T-helper 2 cell treated with Interferon-gamma antibody and Interleukin-4, amounts not matched to agents 5 μg/mL and 100 μg/mL, for 36 hours (primary cell): ENCODE data around the gene DOCK1.

Experiments used
- DNase-seq: peaks from one replicate; pipeline ENCODE4 v3.0.0; 2021; ENCODE audit warnings: low spot score
- H3K27ac Mint-ChIP-seq: one replicate; pipeline ENCODE4 v1.8.0; 2021; ENCODE audit warnings: mild to moderate bottlenecking, mixed read lengths
- H3K27me3 Mint-ChIP-seq: one replicate; pipeline ENCODE4 v1.8.0; 2021; ENCODE audit warnings: low read depth, mixed read lengths
- H3K36me3 Mint-ChIP-seq: one replicate; pipeline ENCODE4 v1.8.0; 2021; ENCODE audit warnings: low read depth, mixed read lengths
- H3K4me1 Mint-ChIP-seq: one replicate; pipeline ENCODE4 v1.8.0; 2021; ENCODE audit warnings: low read depth, mixed read lengths
- H3K4me3 Mint-ChIP-seq: one replicate; pipeline ENCODE4 v1.8.0; 2022; ENCODE audit warnings: mild to moderate bottlenecking, moderate library complexity, mixed read lengths
- H3K9me3 Mint-ChIP-seq: one replicate; pipeline ENCODE4 v1.8.0; 2021; ENCODE audit warnings: mixed read lengths

DOCK1 gene

GRCh38 chr10:127218658-127219057 is 313.4 kb downstream of the DOCK1 start:
- Mint-ChIP-seq H3K4me1 (no peaks in the 10 kb centered on the region), H3K4me3 (no peak overlapping the region), H3K36me3 (no peaks in the 10 kb centered on the region), H3K27ac (no peak overlapping the region), H3K27me3 (no peaks in the 10 kb centered on the region), H3K9me3 (peaks cover 4% of the 10 kb centered on the region)
- no peak for DNase-seq

GRCh38 chr10:127221281-127221680 is 316.1 kb downstream of the DOCK1 start:
- H3K4me1 Mint-ChIP-seq: no peaks in the 10 kb centered on the region
- H3K4me3 Mint-ChIP-seq: no peak overlapping the region
- H3K27me3 Mint-ChIP-seq: no peaks in the 10 kb centered on the region
- H3K9me3 Mint-ChIP-seq: peaks cover 4% of the 10 kb centered on the region
- no peak overlapping the region for H3K27ac Mint-ChIP-seq
- H3K36me3 Mint-ChIP-seq: no peaks in the 10 kb centered on the region
- DNase-seq: no peak

- H3K27me3 Mint-ChIP-seq: no peaks in the 10 kb centered on the region
- no peaks in the 10 kb centered on the region for H3K9me3 Mint-ChIP-seq
- no peak for DNase-seq
- H3K4me1 Mint-ChIP-seq: no peaks in the 10 kb centered on the region
- H3K36me3 Mint-ChIP-seq: no peaks in the 10 kb centered on the region
- no peak overlapping the region for H3K27ac Mint-ChIP-seq
- no peak overlapping the region for H3K4me3 Mint-ChIP-seq
Observed at GRCh38 chr10:127227027-127227426, 321.8 kb downstream of the DOCK1 start.

DNA sequence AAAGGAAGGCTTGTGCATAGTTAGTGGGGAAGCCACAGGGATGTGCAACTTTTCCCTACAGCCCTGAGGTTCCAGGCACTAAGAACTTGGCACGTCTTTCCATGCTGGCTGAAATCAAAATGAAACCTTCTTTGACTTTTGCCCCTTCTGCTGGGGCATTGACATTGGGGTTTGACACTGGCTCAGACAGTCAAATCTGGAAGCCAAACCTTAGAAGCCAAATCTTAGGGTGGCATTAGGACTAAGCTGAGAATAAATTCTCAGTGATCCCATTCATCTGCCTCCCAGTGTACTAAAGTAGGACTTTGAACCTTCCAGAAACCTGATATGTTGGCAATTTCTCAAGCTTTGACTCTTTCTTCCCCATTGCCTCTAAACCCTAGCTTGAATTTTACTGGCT is 322.4 kb downstream of the DOCK1 start:
- H3K27me3 Mint-ChIP-seq: no peaks in the 10 kb centered on the region
- H3K27ac Mint-ChIP-seq: no peak overlapping the region
- no peaks in the 10 kb centered on the region for H3K9me3 Mint-ChIP-seq
- no peaks in the 10 kb centered on the region for H3K36me3 Mint-ChIP-seq
- no peaks in the 10 kb centered on the region for H3K4me1 Mint-ChIP-seq
- no peak for DNase-seq
- H3K4me3 Mint-ChIP-seq: no peak overlapping the region

DNA sequence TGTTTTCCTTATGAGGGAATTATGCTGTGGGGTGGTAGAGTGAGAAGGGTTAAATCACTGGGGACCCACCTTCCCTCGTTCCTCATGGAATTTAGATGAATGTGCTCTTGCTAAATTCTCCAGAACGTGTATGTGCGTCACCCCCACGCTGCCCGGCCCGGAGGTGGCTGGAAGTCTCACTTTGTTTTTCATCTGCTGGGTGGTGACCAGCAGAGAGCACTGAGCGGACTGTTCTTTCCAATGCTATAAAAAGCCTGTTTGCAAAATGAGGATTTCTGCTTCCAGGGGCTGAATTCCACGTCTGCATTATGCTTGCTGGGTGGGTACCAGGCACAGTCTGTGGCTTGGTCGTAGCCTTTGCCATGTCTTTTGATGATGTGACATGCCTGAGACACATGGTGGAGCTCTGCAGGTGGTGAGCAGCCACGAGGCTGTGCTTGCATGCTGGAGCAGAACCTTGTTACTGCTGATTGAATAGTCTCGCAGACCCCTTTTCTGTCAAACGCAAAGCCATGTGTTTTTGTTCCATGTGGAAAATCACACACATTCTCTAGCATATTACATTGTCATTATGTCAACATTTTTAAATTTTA is 323.1 kb downstream of the DOCK1 start:
- Mint-ChIP-seq H3K27me3 (no peaks in the 10 kb centered on the region), H3K27ac (no peak overlapping the region), H3K36me3 (no peaks in the 10 kb centered on the region), H3K4me1 (no peaks in the 10 kb centered on the region), H3K9me3 (no peaks in the 10 kb centered on the region), H3K4me3 (no peak overlapping the region)
- no peak for DNase-seq

DNA sequence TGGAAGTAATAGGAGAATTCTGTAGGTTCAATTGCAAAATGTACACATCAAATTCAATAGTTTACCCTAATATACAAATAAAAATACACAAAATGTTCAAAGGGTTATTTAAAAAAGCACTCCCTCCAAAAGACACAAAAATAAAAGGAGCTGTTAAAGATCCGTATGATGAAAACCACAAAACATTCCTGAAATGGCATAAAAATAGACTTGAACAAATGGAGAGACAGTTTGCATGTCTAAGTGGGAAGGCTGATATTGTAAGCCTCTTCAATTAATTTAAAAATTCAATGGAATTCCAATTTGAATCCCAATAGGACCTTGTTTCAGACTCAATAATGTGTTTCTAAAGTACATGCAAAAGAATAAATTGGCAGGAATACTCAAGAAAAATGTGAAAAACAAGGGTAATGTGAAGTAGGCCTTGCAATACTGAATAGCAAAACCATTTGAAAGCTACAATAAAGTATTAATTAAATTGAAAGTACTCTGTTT is 329.1 kb downstream of the DOCK1 start:
- DNase-seq: no peak
- Mint-ChIP-seq H3K27ac (no peak overlapping the region), H3K36me3 (no peaks in the 10 kb centered on the region), H3K4me3 (no peak overlapping the region), H3K4me1 (no peaks in the 10 kb centered on the region), H3K9me3 (no peaks in the 10 kb centered on the region), H3K27me3 (no peaks in the 10 kb centered on the region)

GRCh38 chr10:127236266-127236665 is 331.0 kb downstream of the DOCK1 start:
- DNase-seq: no peak
- H3K4me3 Mint-ChIP-seq: no peak overlapping the region
- no peaks in the 10 kb centered on the region for H3K4me1 Mint-ChIP-seq
- no peak overlapping the region for H3K27ac Mint-ChIP-seq
- no peaks in the 10 kb centered on the region for H3K27me3 Mint-ChIP-seq
- H3K36me3 Mint-ChIP-seq: no peaks in the 10 kb centered on the region
- H3K9me3 Mint-ChIP-seq: no peaks in the 10 kb centered on the region

DNA sequence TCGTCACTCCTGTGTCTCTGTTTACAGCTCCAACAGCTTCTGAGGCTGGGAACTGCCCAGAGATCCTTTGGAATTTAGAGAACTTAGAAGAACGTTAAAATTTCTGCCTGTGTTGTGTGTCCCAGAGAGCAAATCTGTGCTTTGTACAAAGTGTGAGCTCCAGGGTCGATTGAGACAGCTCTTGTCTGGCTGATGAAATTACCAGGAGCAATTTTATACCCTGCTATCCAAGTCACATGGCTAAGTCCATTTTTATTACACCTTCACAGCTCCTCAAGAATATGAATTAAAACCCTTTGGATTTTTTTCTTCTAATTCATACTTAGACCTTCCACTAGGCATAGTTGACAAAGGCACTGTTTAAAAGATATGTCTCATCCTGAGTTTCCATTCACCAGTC is 337.7 kb downstream of the DOCK1 start:
- H3K9me3 Mint-ChIP-seq: no peaks in the 10 kb centered on the region
- no peak overlapping the region for H3K27ac Mint-ChIP-seq
- no peak overlapping the region for H3K4me3 Mint-ChIP-seq
- H3K4me1 Mint-ChIP-seq: no peaks in the 10 kb centered on the region
- H3K27me3 Mint-ChIP-seq: peaks cover 2% of the 10 kb centered on the region
- DNase-seq: no peak
- H3K36me3 Mint-ChIP-seq: no peaks in the 10 kb centered on the region

GRCh38 chr10:127243490-127244272 is 338.5 kb downstream of the DOCK1 start:
- Mint-ChIP-seq H3K4me1 (no peaks in the 10 kb centered on the region), H3K36me3 (no peaks in the 10 kb centered on the region), H3K27ac (no peak overlapping the region), H3K4me3 (no peak overlapping the region), H3K9me3 (no peaks in the 10 kb centered on the region), H3K27me3 (peaks cover 2% of the 10 kb centered on the region)
- DNase-seq: peak; percentile 6

GRCh38 chr10:127245456-127245855 is 340.2 kb downstream of the DOCK1 start:
- H3K27ac Mint-ChIP-seq: no peak overlapping the region
- DNase-seq: no peak
- no peak overlapping the region for H3K4me3 Mint-ChIP-seq
- peaks cover 2% of the 10 kb centered on the region for H3K27me3 Mint-ChIP-seq
- H3K4me1 Mint-ChIP-seq: no peaks in the 10 kb centered on the region
- no peaks in the 10 kb centered on the region for H3K36me3 Mint-ChIP-seq
- no peaks in the 10 kb centered on the region for H3K9me3 Mint-ChIP-seq

- peaks cover 7% of the 10 kb centered on the region for H3K27me3 Mint-ChIP-seq
- no peaks in the 10 kb centered on the region for H3K36me3 Mint-ChIP-seq
- peaks cover 11% of the 10 kb centered on the region for H3K4me1 Mint-ChIP-seq
- no peak overlapping the region for H3K4me3 Mint-ChIP-seq
- peaks cover 3% of the 10 kb centered on the region for H3K9me3 Mint-ChIP-seq
- no peak for DNase-seq
- no peak overlapping the region for H3K27ac Mint-ChIP-seq
Observed at GRCh38 chr10:127250031-127250430, 344.8 kb downstream of the DOCK1 start.

GRCh38 chr10:127252818-127253217 is 347.6 kb downstream of the DOCK1 start:
- DNase-seq: no peak
- no peak overlapping the region for H3K4me3 Mint-ChIP-seq
- no peaks in the 10 kb centered on the region for H3K36me3 Mint-ChIP-seq
- no peak overlapping the region for H3K27ac Mint-ChIP-seq
- peaks cover 7% of the 10 kb centered on the region for H3K27me3 Mint-ChIP-seq
- peaks cover 3% of the 10 kb centered on the region for H3K9me3 Mint-ChIP-seq
- peaks cover 11% of the 10 kb centered on the region for H3K4me1 Mint-ChIP-seq

DNA sequence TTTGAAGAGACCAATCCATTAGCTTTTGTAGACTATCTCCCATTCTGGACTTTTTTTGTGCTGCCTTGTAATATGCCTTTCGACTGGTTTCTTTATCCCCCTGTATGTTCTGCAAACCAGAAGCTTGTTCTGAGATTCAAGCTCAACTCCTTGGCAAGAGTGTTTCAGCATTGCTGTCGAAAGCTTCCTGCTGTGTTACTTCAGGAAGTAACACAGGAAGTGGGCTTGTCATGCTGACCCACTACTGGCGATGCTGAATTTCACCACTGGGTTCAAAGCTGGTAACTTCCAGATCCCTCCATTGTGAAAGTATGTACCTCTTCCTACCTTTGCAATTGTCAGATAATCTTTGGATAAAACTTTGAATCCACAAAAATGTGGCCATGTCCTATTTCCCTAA is 349.0 kb downstream of the DOCK1 start:
- no peaks in the 10 kb centered on the region for H3K36me3 Mint-ChIP-seq
- no peak overlapping the region for H3K27ac Mint-ChIP-seq
- H3K27me3 Mint-ChIP-seq: peaks cover 7% of the 10 kb centered on the region
- peaks cover 11% of the 10 kb centered on the region for H3K4me1 Mint-ChIP-seq
- no peak for DNase-seq
- H3K4me3 Mint-ChIP-seq: peak overlapping the region; percentile 27
- H3K9me3 Mint-ChIP-seq: peaks cover 3% of the 10 kb centered on the region

- Mint-ChIP-seq H3K36me3 (peaks cover 3% of the 10 kb centered on the region), H3K9me3 (peaks cover 19% of the 10 kb centered on the region), H3K4me3 (no peak overlapping the region), H3K27me3 (peaks cover 7% of the 10 kb centered on the region), H3K4me1 (peaks cover 11% of the 10 kb centered on the region), H3K27ac (no peak overlapping the region)
- no peak for DNase-seq
Observed at GRCh38 chr10:127257395-127257794, 352.2 kb downstream of the DOCK1 start.
